ENCODE data around the gene SFRP5. TPM values are rescaled to one million over a fixed set of nuclear protein-coding genes. Genes with fewer than 3 reads are reported as not detected.

The SFRP5 gene
- total and polyA plus RNA-seq, 2 of the 13 experiments (the other 11 are each of a cell fraction or from before 2014, with no cell fraction given): 0.32 to 1.7 TPM

DNA sequence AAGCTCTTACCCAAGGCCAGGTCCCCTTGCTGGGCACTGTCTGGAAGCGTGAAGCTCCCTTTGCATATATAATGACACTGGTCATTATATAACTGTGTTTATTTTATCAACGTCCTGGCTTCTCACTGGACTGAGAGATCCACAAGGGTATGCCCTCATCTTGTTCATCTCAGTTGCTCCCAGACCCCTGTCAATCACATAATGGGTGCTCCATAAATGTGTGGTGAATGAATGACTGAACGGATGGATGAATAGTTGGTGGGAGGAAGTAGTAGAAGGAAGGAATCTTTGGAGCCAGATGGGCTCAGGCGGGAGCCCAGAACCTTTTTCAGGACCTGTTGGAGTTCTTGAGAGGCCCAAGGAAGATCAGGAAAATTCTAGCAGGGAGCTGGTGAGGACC lies 7.7 kb upstream of the SFRP5 start:
- WGBS (ENCODE audit: low lambda C conversion rate): 34% methylated on average over 4 of the region's 4 CpGs
- ChIA-PET POLR2A (no interaction called here), CTCF (ENCODE audit: low intra/inter-chr PET ratio, low total read pairs) (no interaction called here)
- no peak for TF ChIP-seq TSC22D2 (CRISPR knock-in tag; IDR thresholded peaks at IDR 0.05; ENCODE audit: borderline replicate concordance)
- no peak for TF ChIP-seq CREM (IDR thresholded peaks at IDR 0.05)
- TF ChIP-seq CREM (CRISPR knock-in tag; IDR thresholded peaks at IDR 0.05): no peak
- TF ChIP-seq PLRG1 (conservative IDR thresholded peaks at IDR 0.05): no peak
- no peak for TF ChIP-seq ZFP62 (CRISPR knock-in tag; IDR thresholded peaks at IDR 0.05)
- TF ChIP-seq ZNF619 (CRISPR knock-in tag; IDR thresholded peaks at IDR 0.05): no peak
- TF ChIP-seq KAT8 (CRISPR knock-in tag; IDR thresholded peaks at IDR 0.05): no peak
- Histone ChIP-seq H3K27ac (ENCODE audit: extremely low read length, insufficient read depth, low read length) (no peak overlapping the region), H3K9ac (ENCODE audit: insufficient read depth, low read depth, low read length) (no peak overlapping the region), H3K79me2 (ENCODE audit: insufficient read depth, low read length) (no peaks in the 10 kb centered on the region), H3K4me1 (ENCODE audit: insufficient read depth, low read length) (peaks cover 60% of the 10 kb centered on the region), H3K27me3 (ENCODE audit: control insufficient read depth in 1 of 2, insufficient read depth in 2 of 2, low read length in 2 of 2) (peaks cover 0 to 4% of the 10 kb centered on the region in 2 experiments; a peak in 1 of 5 replicates), H3K9me3 (ENCODE audit: low read length) (no peaks in the 10 kb centered on the region), H4K20me1 (ENCODE audit: insufficient read depth, low read length) (peaks cover 2% of the 10 kb centered on the region; the same call in 1 of the 2 replicates), H2AFZ (ENCODE audit: low read length) (no peak overlapping the region), H3K4me2 (ENCODE audit: low read depth, low read length) (no peak overlapping the region), H3K4me3 (replicated peaks in 1 of 3; ENCODE audit: insufficient read depth in 1 of 3, low read depth in 2 of 3, low read length in 3 of 3) (no peak overlapping the region), H3K36me3 (replicated peaks in 1 of 2; ENCODE audit: control insufficient read depth in 1 of 2, insufficient read depth in 2 of 2, low read length in 2 of 2) (no peaks in the 10 kb centered on the region)
- BruUV-seq (replicated peaks): no TSS peak
- DNase-seq (ENCODE audit: low spot score) (no peak), FAIRE-seq (no peak), ATAC-seq (no peak)
- intact Hi-C loops (cut with micrococcal nuclease; ENCODE audit: unreplicated experiment): no loop called here
- in situ Hi-C loops (cut with HindIII; ENCODE audit: extremely low pct_ligation_motif_present, low pct_unique_long_range_greater_than_20kb): no loop called here

DNA sequence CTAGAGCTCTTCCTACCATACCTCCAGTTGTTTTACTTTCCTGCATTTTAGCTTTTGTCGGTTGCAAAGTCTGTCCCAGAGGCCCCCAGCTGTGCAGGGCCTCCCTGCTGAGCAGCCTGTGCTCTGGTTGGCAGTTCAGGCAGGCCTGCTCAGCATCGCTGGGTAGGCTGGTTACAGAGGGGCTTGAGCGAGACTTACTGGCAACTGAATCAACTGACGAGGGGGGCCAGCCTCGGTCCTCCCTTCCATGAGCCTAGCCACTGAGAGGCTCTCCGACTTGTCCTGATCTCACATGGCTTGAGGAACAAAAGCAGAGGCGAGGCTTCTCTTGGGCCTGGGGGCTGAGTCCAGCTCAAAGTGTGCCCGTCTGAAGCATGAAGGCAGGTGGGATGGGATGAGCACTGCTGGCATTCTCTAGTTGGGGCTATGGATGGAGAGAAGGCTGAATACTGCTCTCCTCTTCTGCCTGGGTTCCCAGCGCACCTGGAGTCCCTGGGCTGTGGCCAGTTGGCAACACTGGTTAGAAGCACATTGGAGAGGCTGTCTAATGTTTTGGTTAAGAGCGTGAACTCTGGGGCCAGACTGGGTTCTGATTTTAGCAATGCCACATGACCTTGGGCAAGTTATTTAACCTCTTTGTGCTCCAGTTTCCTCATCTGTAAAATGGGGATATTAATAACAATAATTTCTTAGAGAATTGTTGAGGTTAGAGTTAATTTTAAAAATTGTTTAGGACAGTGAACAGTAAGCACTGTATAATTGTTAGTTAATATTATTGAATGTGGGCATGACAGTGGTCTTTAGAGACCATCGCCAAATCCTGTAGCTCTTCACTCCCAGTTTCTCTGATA lies 6.9 kb upstream of the SFRP5 start:
- Histone ChIP-seq H3K4me2 (ENCODE audit: low read depth, low read length) (no peak overlapping the region), H4K20me1 (ENCODE audit: insufficient read depth, low read length) (peaks cover 2% of the 10 kb centered on the region; the same call in 1 of the 2 replicates), H3K9ac (ENCODE audit: insufficient read depth, low read depth, low read length) (no peak overlapping the region), H3K27me3 (ENCODE audit: control insufficient read depth in 1 of 2, insufficient read depth in 2 of 2, low read length in 2 of 2) (peaks cover 0 to 4% of the 10 kb centered on the region in 2 experiments; a peak in 1 of 5 replicates), H3K27ac (ENCODE audit: extremely low read length, insufficient read depth, low read length) (no peak overlapping the region), H3K9me3 (ENCODE audit: low read length) (no peaks in the 10 kb centered on the region), H2AFZ (ENCODE audit: low read length) (no peak overlapping the region), H3K4me1 (ENCODE audit: insufficient read depth, low read length) (peaks cover 59% of the 10 kb centered on the region), H3K79me2 (ENCODE audit: insufficient read depth, low read length) (no peaks in the 10 kb centered on the region), H3K36me3 (replicated peaks in 1 of 2; ENCODE audit: control insufficient read depth in 1 of 2, insufficient read depth in 2 of 2, low read length in 2 of 2) (no peaks in the 10 kb centered on the region), H3K4me3 (replicated peaks in 1 of 3; ENCODE audit: insufficient read depth in 1 of 3, low read depth in 2 of 3, low read length in 3 of 3) (no peak overlapping the region)
- BruUV-seq (replicated peaks): no TSS peak
- 44% methylated on average over 4 of the region's 11 CpGs for WGBS (ENCODE audit: low lambda C conversion rate)
- 0 out of 2 replicates have a peak, but pooled peaks have one; percentile 35 for TF ChIP-seq ZNF629 (CRISPR knock-in tag; conservative IDR thresholded peaks at IDR 0.05)
- TF ChIP-seq, protein P1, sequence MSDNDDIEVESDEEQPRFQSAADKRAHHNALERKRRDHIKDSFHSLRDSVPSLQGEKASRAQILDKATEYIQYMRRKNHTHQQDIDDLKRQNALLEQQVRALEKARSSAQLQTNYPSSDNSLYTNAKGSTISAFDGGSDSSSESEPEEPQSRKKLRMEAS (IDR thresholded peaks at IDR 0.05): no peak
- in situ Hi-C loops (cut with HindIII; ENCODE audit: extremely low pct_ligation_motif_present, low pct_unique_long_range_greater_than_20kb) (no loop called here), intact Hi-C loops (cut with micrococcal nuclease; ENCODE audit: unreplicated experiment) (no loop called here)
- ATAC-seq (no peak), FAIRE-seq (no peak), DNase-seq (ENCODE audit: low spot score) (no peak)
- CTCF ChIA-PET (ENCODE audit: low intra/inter-chr PET ratio, low total read pairs): no interaction called here
- POLR2A ChIA-PET: no interaction called here
